ENCODE results near the gene BST2. TPM values are rescaled to one million over a fixed set of nuclear protein-coding genes. Genes with fewer than 3 reads are reported as not detected.

Gene BST2
- total RNA-seq, 2 donors from 2014 or later: 50.8 to 147 TPM

DNA sequence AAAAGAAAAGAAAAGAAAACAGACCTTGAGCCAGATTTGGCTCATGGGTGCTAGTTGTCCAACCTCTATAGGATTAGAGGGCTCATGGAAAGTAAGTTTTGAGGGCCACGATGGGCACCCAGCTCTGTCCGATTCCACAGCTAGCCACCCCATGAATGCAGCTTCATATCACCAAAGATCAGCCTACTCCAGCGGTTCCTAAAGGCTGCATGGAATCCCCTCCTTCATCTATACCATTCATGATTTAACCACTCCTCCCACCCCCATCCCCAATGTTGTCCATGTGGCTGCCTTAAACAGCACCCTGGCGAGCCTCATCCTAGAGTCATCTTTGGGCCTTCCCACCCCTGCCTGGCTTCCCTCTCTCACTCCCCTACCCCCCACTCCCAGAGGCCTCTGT lies 16.5 kb upstream of the BST2 start:
- Histone ChIP-seq H3K27ac (ENCODE audit: low read depth, low read length) (no peak overlapping the region), H3K4me1 (ENCODE audit: control insufficient read depth, insufficient read depth, low read length) (no peaks in the 10 kb centered on the region), H3K36me3 (ENCODE audit: control insufficient read depth, insufficient read depth, low read length) (peaks cover 4% of the 10 kb centered on the region), H3K27me3 (ENCODE audit: control insufficient read depth, insufficient read depth, low read length, poor library complexity, severe bottlenecking) (no peaks in the 10 kb centered on the region), H3K4me3 (ENCODE audit: low read length) (no peak overlapping the region), H3K9me3 (ENCODE audit: control insufficient read depth, low read length) (no peaks in the 10 kb centered on the region), H3K9ac (ENCODE audit: extremely low read depth, low read length, poor library complexity, severe bottlenecking) (no peak overlapping the region)
- 95 to 100% methylated on average over 3 to 4 of the region's 4 CpGs for WGBS, 2 experiments (ENCODE audit: insufficient coverage in 1 of 2, insufficient read length in 1 of 2)
- TF ChIP-seq, protein P1, sequence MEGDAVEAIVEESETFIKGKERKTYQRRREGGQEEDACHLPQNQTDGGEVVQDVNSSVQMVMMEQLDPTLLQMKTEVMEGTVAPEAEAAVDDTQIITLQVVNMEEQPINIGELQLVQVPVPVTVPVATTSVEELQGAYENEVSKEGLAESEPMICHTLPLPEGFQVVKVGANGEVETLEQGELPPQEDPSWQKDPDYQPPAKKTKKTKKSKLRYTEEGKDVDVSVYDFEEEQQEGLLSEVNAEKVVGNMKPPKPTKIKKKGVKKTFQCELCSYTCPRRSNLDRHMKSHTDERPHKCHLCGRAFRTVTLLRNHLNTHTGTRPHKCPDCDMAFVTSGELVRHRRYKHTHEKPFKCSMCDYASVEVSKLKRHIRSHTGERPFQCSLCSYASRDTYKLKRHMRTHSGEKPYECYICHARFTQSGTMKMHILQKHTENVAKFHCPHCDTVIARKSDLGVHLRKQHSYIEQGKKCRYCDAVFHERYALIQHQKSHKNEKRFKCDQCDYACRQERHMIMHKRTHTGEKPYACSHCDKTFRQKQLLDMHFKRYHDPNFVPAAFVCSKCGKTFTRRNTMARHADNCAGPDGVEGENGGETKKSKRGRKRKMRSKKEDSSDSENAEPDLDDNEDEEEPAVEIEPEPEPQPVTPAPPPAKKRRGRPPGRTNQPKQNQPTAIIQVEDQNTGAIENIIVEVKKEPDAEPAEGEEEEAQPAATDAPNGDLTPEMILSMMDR (conservative IDR thresholded peaks at IDR 0.05): no peak
- no peaks in the 10 kb centered on the region for H3K9me3 Mint-ChIP-seq
- no peak overlapping the region for H3K27ac Mint-ChIP-seq
- no peak for DNase-seq
- peaks cover 10% of the 10 kb centered on the region for H3K36me3 Mint-ChIP-seq (ENCODE audit: low read depth)
- H3K27me3 Mint-ChIP-seq (ENCODE audit: insufficient read depth): peaks cover 2% of the 10 kb centered on the region
- H3K4me1 Mint-ChIP-seq: peaks cover 13% of the 10 kb centered on the region
- H3K4me3 Mint-ChIP-seq: no peak overlapping the region

DNA sequence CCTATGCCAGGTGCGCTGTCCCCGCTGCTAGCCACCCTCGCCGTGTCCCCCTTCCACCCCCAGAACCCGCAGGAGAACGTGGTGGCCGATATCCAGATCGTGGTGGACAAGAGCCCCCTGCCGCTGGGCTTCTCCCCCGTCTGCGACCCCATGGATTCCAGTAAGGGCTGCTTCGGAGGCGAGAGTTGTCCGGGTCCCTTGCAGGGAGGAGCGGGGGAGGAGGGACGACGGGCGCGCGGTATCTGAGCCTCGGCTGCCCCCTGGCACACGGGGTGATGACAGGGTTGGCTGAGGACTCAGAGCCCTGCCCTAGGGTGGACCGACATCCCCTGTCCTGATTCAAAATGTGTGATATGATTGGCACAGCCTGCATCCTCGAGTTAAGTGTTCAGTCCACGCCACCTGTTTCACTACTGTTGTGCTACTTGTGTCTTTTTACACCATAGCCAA lies 15.1 kb upstream of the BST2 start:
- peaks cover 10% of the 10 kb centered on the region for H3K36me3 Mint-ChIP-seq (ENCODE audit: low read depth)
- Histone ChIP-seq H3K4me3 (ENCODE audit: low read length) (peak overlapping the region; percentile 86), H3K36me3 (ENCODE audit: control insufficient read depth, insufficient read depth, low read length) (peaks cover 4% of the 10 kb centered on the region), H3K9ac (ENCODE audit: extremely low read depth, low read length, poor library complexity, severe bottlenecking) (peak overlapping the region; percentile 44), H3K4me1 (ENCODE audit: control insufficient read depth, insufficient read depth, low read length) (no peaks in the 10 kb centered on the region), H3K9me3 (ENCODE audit: control insufficient read depth, low read length) (no peaks in the 10 kb centered on the region), H3K27me3 (ENCODE audit: control insufficient read depth, insufficient read depth, low read length, poor library complexity, severe bottlenecking) (no peaks in the 10 kb centered on the region), H3K27ac (ENCODE audit: low read depth, low read length) (no peak overlapping the region)
- peaks cover 17% of the 10 kb centered on the region for H3K4me1 Mint-ChIP-seq
- peaks cover 5% of the 10 kb centered on the region for H3K27me3 Mint-ChIP-seq (ENCODE audit: insufficient read depth)
- H3K27ac Mint-ChIP-seq: peak overlapping the region; percentile 72
- peak; percentile 80 for DNase-seq
- TF ChIP-seq, protein P1 (conservative IDR thresholded peaks at IDR 0.05): peak; percentile 50
- no peaks in the 10 kb centered on the region for H3K9me3 Mint-ChIP-seq
- H3K4me3 Mint-ChIP-seq: peak overlapping the region; percentile 82
- 14 to 16% methylated on average over 10 to 25 of the region's 25 CpGs for WGBS, 2 experiments (ENCODE audit: insufficient coverage in 1 of 2, insufficient read length in 1 of 2)

DNA sequence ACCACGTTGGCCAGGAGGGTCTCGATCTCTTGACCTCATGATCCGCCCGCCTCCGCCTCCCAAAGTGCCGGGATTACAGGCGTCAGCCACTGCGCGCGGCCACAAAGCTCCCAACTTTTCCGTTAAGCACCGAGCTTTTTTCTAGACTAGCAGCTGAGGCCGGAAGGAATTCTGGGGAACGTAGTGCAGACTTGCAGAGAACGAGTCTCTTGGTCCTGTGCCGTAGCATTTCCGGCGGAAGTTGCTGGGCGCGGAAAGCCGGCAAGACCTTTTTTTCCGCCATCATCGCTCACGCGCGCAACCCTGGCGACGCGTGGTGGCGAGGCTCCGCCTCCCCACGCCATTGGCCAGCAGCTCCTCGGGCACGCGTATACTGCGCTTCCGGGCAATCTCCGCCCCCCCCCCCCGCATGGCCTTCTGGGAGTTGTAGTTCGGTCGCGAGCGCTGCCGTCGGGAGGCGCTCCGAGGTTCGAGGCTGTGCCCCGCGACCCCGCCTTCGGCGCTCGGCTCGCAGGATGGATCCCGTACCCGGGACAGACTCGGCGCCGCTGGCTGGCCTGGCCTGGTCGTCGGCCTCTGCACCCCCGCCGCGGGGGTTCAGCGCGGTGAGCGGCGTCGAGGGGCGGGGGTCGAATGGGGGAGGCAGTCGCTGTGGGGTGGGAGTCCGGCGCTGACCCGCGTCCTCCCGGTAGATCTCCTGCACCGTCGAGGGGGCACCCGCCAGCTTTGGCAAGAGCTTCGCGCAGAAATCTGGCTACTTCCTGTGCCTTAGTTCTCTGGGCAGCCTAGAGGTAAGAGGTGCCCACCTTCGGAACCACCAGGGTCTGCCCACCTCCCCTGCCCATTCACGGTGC lies 14.4 kb upstream of the BST2 start, which contains the start of gene MVB12A:
Gene MVB12A (plus strand): TSS at position 427 of the 854 bp plus-strand sequence. CDS start 89 bp downstream, at position 516.
- WGBS, 2 experiments (ENCODE audit: insufficient coverage in 1 of 2, insufficient read length in 1 of 2): 0 to 3% methylated on average over 26 to 85 of the region's 85 CpGs
- peaks cover 1% of the 10 kb centered on the region for H3K4me1 ChIP-seq (ENCODE audit: control insufficient read depth, insufficient read depth, low read length)
- Mint-ChIP-seq H3K9me3 (no peaks in the 10 kb centered on the region), H3K27me3 (ENCODE audit: insufficient read depth) (peaks cover 5% of the 10 kb centered on the region), H3K27ac (peak within 1 kb of the TSS; percentile 95), H3K36me3 (ENCODE audit: low read depth) (peaks cover 12% of the 10 kb centered on the region), H3K4me3 (peak within 1 kb of the TSS; percentile 82), H3K4me1 (peaks cover 24% of the 10 kb centered on the region)
- peak within 1 kb of the TSS; percentile 61 for H3K27ac ChIP-seq (ENCODE audit: low read depth, low read length)
- TF ChIP-seq, protein P1 (conservative IDR thresholded peaks at IDR 0.05): no peak
- H3K4me3 ChIP-seq (ENCODE audit: low read length): peak within 1 kb of the TSS; percentile 86
- H3K9ac ChIP-seq (ENCODE audit: extremely low read depth, low read length, poor library complexity, severe bottlenecking): peak within 1 kb of the TSS; percentile 45
- peaks cover 4% of the 10 kb centered on the region for H3K36me3 ChIP-seq (ENCODE audit: control insufficient read depth, insufficient read depth, low read length)
- H3K27me3 ChIP-seq (ENCODE audit: control insufficient read depth, insufficient read depth, low read length, poor library complexity, severe bottlenecking): no peaks in the 10 kb centered on the region
- DNase-seq: peak; percentile 99
- H3K9me3 ChIP-seq (ENCODE audit: control insufficient read depth, low read length): no peaks in the 10 kb centered on the region

Measured in endodermal cell (in vitro differentiated cells).